Fibroblast of mammary gland (primary cell): Measurements from ENCODE around the gene DLEU7.

ENCODE experiments used
- DNase-seq: peaks from one replicate; pipeline ENCODE4 v3.0.0-alpha.2; 2010; ENCODE audit warnings: low read depth
- H3K4me3 ChIP-seq: 2 replicates; pipeline ENCODE4 v1.5.1; 2011; ENCODE audit warnings: low read depth, mild to moderate bottlenecking, low read length, moderate library complexity; ENCODE audit not compliant: control insufficient read depth
- TF ChIP-seq, protein P1 (sequence below): conservative IDR thresholded peaks from 2 replicates; pipeline ENCODE4 v1.5.1; 2011; ENCODE audit warnings: low read depth, low read length, inconsistent platforms; ENCODE audit not compliant: control insufficient read depth, insufficient read depth

The DLEU7 gene

DNA sequence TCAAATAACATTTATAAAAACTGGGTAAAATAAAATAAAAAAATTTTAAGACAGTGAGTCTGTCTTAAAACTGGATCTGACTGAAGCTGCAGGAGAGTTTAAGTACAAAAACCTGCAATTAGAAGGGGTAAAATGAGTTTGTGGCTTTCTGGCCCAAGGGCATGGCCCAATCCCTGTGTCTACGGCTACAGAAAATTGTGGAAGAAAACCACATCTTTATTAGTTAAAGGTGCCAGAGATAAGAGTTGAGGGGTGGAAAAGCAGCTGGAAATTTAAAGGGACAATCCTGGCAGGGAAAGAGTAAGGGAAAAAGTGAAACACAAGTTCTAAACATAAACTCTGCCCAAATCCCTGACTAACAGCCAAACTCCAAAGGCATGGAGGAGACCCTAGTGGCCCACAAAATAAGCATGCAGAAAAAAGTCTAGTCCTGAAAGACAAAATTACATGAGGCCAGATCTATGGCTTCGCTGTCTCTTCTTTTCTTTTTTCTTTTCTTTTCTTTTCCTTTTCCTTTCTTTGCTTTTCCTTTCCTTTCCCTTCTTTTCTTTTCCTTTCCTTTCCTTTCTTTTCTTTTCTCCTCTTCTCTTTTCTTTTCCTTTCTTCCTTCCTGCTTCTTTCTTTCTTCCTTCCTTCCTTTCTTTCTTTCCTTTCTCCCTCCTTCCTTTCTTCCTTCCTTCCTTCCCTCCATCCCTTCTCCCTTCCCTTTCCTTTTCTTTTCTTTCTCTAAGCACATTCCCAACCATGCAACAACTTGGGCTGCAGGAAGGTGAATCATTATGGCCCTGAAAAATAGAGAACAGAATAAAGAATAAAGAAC is 23.5 kb upstream of the DLEU7 start:
- DNase-seq = no peak
- no peak overlapping the region for H3K4me3 ChIP-seq
- TF ChIP-seq, protein P1, sequence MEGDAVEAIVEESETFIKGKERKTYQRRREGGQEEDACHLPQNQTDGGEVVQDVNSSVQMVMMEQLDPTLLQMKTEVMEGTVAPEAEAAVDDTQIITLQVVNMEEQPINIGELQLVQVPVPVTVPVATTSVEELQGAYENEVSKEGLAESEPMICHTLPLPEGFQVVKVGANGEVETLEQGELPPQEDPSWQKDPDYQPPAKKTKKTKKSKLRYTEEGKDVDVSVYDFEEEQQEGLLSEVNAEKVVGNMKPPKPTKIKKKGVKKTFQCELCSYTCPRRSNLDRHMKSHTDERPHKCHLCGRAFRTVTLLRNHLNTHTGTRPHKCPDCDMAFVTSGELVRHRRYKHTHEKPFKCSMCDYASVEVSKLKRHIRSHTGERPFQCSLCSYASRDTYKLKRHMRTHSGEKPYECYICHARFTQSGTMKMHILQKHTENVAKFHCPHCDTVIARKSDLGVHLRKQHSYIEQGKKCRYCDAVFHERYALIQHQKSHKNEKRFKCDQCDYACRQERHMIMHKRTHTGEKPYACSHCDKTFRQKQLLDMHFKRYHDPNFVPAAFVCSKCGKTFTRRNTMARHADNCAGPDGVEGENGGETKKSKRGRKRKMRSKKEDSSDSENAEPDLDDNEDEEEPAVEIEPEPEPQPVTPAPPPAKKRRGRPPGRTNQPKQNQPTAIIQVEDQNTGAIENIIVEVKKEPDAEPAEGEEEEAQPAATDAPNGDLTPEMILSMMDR = no peak

DNA sequence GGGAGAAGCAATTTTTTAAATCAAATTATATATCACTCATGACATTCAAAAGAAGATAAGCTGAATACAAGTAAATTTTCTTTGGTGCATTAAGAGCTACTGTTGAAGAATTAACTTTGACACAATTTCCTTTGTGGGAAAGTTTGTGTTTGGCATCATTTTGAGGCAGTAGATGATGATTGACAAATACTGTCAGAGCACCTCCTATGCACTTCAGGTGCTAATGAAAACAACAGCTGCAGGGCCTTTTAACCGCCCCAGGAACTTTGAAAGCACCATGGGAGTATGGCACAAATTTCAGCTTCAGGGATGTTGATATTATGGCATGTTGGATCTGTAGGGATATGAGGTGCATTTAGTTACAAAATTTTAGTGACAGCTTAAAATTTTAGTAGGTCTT is 21.0 kb upstream of the DLEU7 start:
- H3K4me3 ChIP-seq = no peak overlapping the region
- TF ChIP-seq, protein P1 = no peak
- DNase-seq = no peak

DNA sequence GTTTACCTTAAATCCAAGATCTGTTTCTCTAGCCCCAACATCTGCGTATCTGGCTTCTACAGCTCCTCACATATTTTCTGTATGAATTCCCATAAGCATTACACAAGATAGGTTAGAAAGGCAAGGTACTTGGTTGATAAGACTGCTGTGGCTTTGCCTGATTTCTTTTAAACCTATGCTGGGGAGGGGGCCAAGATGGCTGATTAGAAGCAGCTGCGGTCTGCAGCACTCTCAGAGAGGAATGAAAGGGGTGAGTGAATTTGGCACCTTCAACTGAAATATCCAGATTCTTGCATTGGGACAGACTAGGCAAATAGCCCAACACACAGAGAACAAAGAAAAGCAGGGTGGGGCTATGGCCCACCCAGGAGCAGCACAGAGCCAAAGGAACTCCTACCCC is 12.2 kb upstream of the DLEU7 start:
- no peak overlapping the region for H3K4me3 ChIP-seq
- TF ChIP-seq, protein P1 = no peak
- DNase-seq = no peak

DNA sequence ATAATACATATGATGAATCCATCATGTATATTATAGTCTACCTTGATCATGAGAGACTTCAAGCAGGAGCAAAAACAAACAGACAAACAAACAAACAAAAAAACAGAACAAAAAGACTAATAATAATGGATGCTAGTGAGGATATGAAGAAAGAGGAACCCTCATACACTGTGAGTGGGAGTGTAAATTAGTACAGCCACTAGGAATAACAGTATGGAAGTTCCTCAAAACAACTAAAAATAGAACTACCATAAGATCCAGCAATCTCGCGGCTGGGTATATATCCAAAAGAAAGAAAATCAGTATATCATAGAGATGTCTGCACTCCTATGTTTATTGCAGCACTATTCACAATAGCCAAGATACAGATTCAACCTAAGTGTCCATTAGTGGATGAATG is 7.0 kb upstream of the DLEU7 start:
- no peak for DNase-seq
- H3K4me3 ChIP-seq = no peak overlapping the region
- TF ChIP-seq, protein P1 = no peak

DNA sequence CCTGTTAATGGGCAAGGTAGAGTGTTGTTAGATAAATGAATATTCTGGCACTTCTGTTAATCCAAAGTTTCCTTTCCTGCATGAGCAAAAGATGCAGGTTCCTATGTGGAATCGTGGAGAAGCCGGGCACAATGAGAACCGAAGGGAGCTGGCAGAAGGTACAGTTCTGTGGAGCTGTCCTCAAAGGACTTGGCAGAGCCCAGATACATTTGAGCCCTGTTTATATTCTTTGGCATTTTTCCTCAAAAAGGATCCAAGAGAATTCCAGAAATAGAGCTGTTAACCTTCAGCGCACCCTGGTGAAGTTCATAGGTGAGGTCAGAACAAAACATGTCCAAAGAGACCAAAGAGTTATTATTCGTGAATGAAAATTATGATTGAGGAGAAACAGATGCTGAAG is 4.0 kb upstream of the DLEU7 start:
- no peak for DNase-seq
- H3K4me3 ChIP-seq = no peak overlapping the region
- TF ChIP-seq, protein P1 = no peak

DNA sequence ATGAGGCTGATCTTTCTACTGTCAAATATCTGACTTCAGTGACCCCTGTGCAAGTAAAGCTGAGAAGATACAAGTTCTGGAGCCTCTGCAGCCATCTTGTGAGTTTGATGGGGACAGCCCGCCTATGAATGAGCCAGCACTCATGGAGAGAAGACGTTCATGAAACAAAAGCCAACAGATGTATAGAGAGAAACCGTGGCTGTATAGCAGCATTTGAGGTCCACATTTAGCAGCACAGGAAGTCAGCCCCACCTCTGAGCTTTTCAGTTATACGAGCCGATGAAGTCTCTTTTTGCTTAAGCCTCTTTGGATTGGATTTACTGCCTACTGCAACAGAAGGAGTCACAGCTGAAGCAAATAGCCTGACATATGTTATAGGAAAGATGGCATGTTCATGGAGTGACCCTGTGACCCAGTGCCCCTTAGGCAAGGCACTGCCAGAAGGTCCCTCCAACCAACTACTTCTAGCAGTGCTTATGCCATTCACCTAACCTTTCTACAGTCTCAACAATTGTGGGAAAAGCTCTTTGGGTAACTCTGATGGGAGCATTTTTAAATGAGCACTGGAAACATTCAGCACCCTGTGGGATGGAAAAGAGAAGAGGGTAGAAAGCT is 3.5 kb upstream of the DLEU7 start:
- H3K4me3 ChIP-seq = no peak overlapping the region
- TF ChIP-seq, protein P1 = no peak
- no peak for DNase-seq
